ENCODE data around the gene GYS1.

GRCh38 chr19:48950830-48951519 is 42.1 kb downstream of the GYS1 start:
- no peak for TF ChIP-seq CTCF (IDR thresholded peaks at IDR 0.05)
- TF ChIP-seq POLR2A (IDR thresholded peaks at IDR 0.05), result no peak
- TF ChIP-seq EP300 (IDR thresholded peaks at IDR 0.05), result no peak

Data from upper lobe of left lung (tissue), 4 donors.